MV-4-11 (cell line): Measurements from ENCODE around the gene FBXO28.
"Not testable (repeated sequence)": the region's sequence is repeated elsewhere in the genome, so short reads cannot be mapped to it uniquely, and the experiment has no call there.

Source experiments
- DNase-seq: peaks from one replicate; lab custom pipeline; 2025; lab: John Stamatoyannopoulos, UW

Gene FBXO28

DNA sequence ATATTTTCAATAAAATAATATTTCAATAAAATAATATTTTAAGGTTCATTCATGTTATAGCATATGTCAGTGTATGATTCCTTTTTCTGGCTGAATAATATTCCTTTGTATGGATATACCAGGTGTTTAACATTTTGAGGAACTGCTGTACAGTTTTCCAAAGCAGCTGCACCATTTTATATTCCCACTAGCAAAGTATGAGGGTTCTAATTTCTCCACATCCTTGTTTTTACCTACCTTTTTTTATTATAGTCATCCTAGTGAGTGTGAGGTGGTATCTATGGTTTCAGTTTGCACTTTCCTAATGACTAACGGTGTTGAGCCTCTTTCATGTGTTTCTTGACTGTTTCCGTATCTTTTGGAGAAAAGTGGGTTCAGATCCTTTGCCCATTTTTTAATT lies 74.4 kb downstream of the FBXO28 start:
- DNase-seq, result no peak

DNA sequence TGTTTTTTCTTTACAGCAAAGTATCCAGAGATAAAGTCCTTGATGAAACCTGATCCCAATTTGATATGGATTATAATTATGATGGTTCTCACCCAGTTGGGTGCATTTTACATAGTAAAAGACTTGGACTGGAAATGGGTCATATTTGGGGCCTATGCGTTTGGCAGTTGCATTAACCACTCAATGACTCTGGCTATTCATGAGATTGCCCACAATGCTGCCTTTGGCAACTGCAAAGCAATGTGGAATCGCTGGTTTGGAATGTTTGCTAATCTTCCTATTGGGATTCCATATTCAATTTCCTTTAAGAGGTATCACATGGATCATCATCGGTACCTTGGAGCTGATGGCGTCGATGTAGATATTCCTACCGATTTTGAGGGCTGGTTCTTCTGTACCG lies 75.7 kb downstream of the FBXO28 start:
- DNase-seq, result no peak

DNA sequence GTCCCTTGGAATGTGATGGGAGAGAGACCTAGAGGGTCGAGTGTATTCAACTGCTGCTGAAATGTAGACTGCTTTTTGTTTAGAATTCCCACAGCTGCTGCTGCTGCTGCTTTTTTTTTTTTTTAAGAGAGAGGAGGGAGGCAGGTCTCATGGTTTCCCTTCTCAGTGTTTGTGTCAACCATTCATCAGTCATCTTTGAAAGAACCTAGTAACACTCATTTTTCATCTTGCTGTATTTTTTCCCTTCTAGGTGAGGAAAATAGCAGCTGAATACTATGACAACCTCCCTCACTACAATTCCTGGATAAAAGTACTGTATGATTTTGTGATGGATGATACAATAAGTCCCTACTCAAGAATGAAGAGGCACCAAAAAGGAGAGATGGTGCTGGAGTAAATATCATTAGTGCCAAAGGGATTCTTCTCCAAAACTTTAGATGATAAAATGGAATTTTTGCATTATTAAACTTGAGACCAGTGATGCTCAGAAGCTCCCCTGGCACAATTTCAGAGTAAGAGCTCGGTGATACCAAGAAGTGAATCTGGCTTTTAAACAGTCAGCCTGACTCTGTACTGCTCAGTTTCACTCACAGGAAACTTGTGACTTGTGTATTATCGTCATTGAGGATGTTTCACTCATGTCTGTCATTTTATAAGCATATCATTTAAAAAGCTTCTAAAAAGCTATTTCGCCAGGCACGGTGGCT lies 78.3 kb downstream of the FBXO28 start:
- DNase-seq, result no peak

DNA sequence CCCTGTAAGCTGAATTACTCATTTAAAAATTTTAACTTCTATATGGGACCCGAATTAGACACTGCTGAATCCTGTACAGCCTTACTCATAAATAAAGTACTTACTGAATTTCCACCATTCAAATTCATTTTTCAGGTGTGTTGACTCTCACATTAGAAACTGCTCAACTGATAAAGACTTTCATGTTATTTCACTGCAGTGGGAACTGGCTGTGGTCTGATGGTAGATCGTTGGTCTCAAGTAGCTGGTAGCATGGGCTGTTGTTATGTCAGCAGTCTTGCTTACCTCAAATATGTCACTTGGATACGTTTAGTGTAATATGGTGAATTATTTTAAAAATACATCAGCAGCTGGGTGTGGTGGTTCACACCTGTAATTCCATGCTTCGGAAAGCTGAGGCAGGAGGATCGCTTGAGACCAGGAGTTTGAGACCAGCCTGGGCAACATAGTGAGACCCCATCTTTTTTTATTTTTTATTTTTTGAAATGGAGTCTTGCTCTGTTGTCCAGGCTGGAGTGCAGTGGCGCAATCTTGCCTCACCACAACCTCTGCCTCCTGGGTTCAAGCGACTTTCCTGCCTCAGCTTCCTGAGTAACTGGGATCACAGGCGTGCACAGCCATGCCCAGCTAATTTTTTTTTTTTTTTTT lies 79.5 kb downstream of the FBXO28 start:
- DNase-seq, result no peak

DNA sequence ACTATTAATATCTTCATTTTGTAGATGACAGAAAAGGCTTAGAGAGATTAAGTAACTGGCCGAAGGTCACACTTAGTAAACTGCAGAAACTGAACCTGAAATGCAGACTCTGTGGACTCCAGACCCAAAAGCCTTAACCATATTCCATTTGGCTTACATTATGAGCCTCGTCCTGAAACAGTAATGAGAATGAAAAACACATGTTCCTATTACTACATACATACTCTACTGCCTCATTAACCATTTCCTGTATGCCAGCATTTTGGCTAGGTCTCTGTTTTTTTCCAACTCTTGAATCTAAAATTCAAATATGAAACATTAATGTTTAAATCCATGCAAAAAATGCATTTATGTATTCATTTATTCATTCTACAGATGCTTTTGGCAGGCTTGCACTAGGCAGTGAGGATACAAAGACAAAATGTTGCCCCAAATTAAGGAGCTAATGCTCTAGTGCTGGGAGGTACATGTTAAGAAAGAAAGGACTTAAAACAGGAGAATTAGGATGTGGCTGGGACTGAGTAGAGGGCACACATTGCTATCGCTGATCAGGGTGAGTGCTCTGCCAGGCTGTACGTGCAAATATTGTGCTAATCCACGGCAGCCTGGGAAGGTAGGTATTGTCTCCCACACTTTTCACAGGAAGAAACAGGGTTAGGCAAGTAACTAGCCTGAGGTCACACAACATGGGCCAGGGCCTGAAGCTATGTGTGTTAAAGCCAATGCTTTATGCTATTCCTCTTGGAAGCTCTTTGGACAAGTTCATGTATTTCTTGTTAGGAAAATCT lies 83.1 kb downstream of the FBXO28 start:
- DNase-seq, result no peak

DNA sequence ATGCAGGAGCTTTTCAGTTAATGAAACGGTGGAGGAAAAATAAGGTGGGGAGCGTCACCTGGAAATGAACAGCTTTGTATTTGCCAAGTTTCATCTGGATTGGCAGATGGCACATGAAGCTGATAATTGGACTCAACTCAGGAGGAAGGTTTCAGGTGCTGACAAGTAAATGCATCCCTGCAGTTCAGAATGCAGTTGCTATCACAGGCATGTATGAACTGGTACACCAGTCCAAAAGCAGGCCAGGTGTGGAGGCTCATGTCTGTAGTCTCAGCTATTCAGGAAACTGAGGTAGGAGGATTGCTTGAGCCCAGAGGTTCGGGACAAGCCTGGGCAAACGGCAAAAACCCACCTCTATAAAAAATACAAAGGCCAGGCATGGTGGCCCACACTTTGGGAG lies 84.7 kb downstream of the FBXO28 start:
- no peak for DNase-seq

DNA sequence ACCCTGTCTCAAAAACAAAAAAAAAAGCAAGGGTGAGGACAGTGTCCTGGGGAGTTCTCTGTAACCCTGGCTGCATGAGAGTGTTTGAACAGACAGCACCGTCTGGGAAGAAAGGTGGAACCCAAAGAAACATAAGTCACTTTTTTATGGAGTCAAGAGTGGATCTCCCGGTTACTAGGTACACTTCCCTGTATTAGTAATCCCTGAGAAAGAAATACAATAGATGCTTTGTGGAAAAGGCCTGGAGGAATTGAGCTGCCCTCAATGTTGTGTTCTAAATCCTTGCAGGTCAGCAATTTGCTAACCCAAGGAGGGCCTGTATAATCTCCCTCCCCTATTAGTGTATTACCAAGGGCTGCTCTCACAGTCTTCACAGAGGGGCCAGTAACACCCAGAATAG lies 85.8 kb downstream of the FBXO28 start:
- DNase-seq, result no peak

DNA sequence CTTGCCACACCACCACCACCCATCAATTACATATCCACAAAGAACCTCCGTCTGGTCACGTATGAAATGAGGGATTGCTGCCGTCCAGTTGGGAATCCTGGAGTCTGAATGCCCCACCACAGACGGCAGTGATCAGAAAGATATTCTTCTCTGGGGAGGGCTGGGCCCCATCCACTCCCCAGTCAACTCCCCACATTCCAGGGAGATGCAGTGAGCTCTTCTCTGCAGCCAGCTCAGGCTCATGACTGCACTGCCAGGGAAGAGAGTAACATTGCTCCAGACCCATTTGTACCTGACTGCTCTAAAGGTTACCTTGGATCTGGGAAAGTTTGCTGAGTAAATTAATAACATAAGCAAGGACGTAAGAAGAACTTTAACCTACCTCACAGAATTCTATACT lies 87.5 kb downstream of the FBXO28 start:
- DNase-seq, result no peak

DNA sequence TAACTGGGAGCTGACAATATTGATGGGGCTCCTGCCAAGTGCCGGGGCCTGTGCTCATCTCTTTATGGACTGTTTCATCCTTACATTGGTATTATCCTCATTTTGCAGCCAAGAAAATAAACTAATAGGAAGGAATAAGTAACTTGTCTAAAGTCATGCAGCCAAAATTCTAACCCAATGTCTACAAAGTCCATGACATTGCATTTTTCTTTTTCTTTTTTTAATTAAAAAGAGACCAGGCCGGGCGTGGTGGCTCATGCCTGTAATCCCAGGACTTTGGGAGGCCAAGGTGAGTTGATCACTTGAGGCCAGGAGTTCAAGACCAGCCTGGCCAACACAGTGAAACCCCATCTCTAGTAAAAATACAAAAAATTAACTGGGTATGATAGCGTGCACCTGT lies 87.9 kb downstream of the FBXO28 start:
- DNase-seq, result no peak

DNA sequence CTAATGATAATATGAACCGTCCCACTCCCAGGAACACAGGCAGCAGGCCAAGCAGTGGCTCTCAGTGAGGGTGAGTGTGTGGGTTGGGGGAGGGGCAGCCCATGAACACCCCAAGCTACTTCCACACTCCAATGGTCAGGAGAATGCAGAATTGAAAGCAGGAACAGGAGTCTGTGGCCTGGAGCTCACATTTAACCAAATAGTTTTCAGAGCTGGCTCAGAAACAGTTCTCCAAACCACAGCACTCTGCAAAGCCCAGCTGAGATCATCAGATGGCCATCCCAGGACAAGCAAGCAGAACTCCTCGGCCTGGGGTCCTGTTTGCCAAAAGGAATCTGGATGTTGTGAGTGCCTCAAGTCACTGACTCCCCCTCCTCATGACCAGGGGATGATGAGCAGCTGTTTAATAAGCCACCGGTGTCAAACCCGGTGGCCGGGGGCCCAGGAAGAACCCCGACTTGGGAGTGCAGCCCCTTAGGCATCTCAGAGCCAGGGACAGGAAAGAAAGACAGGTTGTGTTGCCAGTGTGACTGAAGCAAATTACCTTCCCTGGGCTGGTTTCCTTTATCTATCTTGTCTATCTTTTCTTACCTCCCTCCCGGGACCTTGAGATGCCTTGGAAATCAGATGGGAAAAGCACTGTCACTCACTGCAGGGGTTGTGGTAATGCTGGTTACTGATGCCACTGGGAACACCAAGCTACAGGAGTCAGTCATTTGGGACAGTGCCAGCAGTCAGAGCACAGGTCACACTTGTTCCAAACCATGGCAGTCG lies 89.5 kb downstream of the FBXO28 start:
- DNase-seq, result peak; percentile 98

DNA sequence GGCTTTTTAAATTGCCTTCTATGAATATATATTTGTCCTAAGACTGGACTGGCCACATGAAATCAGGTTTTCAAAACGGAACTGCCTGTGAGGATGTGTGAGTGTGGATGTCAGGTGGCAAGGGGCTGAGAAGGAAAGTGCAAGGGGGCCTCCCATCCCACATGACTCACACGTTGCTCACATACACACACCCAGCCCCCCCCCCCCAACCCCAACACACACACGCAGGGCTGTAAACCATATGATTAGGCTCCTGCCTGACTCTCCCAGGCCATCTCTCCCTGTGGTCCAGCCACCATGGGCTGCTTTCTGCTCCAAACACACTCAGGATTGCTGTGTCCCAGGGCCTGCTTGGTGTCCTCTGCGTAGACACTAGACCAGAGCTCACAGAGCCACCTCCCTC lies 91.5 kb downstream of the FBXO28 start:
- DNase-seq, result peak; percentile 80

DNA sequence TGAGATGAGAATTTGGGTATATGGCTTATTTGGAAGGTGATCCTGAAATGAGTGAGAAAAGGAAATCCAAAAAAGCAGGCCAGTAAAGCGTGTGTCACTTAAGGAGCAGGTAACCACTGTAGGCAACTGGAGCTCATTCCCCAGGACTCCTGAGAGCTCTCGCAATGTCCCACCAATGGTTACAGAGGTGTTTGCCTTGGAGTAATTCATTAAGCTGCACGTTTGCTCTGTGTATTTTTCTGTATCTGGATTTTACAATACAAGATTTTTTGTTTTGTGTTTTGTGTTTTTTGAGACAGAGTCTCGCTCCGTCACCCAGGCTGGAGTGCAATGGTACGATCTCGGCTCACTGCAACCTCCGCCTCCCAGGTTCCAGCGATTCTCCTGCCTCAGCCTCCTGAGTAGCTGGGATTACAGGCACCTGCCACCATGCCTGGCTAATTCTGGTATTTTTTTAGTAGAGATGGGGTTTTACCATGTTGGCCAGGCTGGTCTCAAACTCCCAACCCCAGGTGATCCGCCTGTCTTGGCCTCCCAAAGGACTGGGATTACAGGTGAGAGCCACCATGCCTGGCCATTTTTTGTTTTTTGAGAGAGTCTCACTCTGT lies 92.1 kb downstream of the FBXO28 start:
- DNase-seq, result not testable (repeated sequence)

DNA sequence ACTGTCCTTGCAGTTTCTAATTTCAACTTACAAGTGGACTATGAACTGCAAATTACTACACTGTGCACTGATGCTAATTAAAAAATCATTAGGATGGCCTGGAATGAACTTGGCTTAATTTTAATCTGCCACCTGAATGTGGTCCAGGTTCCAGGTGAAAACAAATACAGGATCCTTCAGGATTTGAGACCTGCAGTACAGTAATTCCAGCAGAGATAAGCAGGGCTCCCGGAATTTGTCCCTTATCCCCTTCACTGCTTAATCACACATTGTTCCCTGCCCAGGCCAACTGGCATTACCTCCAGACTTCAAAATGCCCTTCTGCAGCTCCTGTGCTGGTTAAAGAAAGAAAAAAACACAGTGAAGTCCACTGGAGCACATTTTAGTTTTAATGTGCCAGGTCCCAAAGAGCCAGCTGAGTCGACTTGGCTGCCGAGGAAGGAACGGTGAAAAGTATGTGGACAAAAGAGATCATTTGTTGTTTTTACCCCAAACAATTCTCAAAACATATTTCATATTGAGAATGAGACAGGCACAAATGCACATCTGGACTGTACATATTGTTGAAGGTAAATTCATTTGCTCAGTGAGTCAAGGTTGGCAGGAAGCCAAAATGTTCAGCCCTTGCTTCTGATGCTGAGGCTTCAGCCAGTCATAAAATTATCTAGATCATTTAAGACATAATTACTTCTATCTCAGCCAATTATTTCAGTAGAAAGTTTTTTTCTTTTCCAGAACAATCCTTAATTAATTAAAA lies 97.5 kb downstream of the FBXO28 start:
- DNase-seq, result no peak
